Testis (tissue), 2 donors: ENCODE data around the gene UBE2E1.

Experiments
- CTCF ChIP-seq, 3 experiments: fragments of 450-650 bp in 2 of 3; fragments of 200-600 bp in 1 of 3; sonication (generic) in 1 of 3; IDR thresholded peaks; one replicate each; pipeline ENCODE4 v1.5.1; 2016 to 2019; ENCODE audit warnings: antibody characterized with exemption in 3 of 3, mild to moderate bottlenecking in 2 of 3, moderate library complexity in 1 of 3
- POLR2A ChIP-seq: fragments of 450-650 bp; IDR thresholded peaks from one replicate; pipeline ENCODE4 v1.6.1; 2017; ENCODE audit warnings: antibody characterized with exemption, mild to moderate bottlenecking, moderate library complexity

GRCh38 chr3:23888617-23889228, 83.0 kb downstream of the UBE2E1 start:
- TF ChIP-seq POLR2A (no peak), CTCF (IDR thresholded peaks at IDR 0.05) (peak; percentile 61 to 81 (median 61))
